Stimulated activated naive CD8-positive, alpha-beta T cell treated with anti-CD3 and anti-CD28 coated beads, Interleukin-15, Interleukin-2, amounts not matched to agents 100 U/mL and 50 U/mL, for 24 hours (primary cell): ENCODE results near the gene MSANTD4.
"Not testable (repeated sequence)": the region's sequence is repeated elsewhere in the genome, so short reads cannot be mapped to it uniquely, and the experiment has no call there.

Experiments used
- ATAC-seq: fragments of 150-1000 bp; cut with Tn5 transposase; one replicate; pipeline ENCODE4 v1.10.0; 2021
- DNase-seq: peaks from one replicate; pipeline ENCODE4 v3.0.0; 2021

MSANTD4 gene

DNA sequence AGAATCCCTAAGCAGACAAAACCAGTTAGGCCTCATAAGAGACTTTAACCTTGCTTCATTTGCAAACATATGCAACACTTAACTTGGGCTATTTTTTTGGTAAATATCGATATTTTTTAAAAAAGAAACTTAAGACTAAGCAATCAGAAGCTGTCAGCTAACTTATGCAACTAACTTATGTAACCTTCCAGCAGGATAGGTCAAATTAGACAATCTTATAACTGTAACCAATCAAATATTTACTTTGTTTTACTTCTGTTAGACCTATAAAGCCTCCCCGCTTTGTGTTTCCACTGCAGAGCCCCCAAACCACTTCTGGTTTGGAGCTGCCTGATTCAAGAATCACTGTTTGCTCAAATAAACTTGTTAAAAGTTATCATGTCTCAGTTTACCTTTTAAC, 8.0 kb downstream of the MSANTD4 start:
- ATAC-seq (no peak), DNase-seq (no peak)

DNA sequence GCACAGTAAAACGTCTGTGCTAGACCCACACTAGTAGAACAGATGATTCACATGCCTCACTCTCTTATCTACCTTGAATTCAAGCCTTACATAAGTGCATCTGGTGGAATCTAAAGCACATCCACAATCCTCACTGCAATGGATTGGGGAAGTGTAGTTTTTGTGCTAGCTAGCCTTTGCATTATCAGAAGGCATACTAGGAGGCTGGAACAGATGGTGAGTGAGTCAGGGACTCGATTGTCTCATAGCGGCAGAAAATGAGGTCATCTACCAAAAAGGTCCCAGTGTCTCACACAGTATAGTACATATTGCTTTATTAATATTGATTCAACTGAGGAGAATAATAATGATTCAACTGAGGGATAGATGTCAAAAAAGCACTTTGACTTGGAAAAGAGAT, 9.3 kb downstream of the MSANTD4 start:
- ATAC-seq, result no peak
- DNase-seq, result no peak

DNA sequence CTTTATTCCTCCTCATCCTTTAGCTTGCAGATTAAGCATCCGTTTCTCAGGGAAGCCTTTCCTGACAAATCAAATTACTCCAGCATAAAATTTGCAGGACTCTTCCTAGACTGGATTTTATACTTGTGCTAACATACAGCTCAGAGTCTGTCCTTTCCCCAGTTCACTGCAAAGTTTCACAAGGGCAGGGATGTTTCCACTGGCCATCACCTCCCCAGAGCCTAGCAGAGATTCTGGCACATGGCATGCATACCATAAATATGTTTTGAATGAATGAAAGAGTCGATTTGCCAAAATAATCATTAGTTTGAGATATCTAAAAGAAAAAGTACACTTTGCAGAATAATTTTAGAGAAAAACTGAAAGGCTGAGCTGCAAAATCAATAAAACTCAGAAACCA, 10.6 kb downstream of the MSANTD4 start:
- ATAC-seq, result no peak

DNA sequence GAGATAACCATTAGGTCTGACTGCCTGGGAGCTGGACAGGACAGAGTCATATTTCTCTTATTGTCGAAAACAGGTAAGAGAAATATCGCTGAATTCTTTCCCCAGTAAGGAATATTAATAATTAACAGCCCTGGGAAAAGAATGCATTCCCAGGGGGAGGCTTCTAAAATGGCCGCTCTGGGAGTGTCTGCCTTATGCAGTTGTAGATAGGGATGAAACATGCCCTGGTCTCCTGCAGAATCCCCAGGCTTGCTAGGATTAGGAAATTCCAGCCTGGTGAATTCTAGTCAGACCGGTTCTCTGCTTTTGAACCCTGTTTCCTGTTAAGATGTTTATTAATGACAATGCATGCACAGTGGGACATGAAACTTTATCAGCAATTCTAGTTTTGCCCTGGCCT, 18.9 kb downstream of the MSANTD4 start:
- not testable (repeated sequence) for ATAC-seq

More for the DNA sequence above, 10.6 kb downstream of the MSANTD4 start:
- no peak for DNase-seq

DNA sequence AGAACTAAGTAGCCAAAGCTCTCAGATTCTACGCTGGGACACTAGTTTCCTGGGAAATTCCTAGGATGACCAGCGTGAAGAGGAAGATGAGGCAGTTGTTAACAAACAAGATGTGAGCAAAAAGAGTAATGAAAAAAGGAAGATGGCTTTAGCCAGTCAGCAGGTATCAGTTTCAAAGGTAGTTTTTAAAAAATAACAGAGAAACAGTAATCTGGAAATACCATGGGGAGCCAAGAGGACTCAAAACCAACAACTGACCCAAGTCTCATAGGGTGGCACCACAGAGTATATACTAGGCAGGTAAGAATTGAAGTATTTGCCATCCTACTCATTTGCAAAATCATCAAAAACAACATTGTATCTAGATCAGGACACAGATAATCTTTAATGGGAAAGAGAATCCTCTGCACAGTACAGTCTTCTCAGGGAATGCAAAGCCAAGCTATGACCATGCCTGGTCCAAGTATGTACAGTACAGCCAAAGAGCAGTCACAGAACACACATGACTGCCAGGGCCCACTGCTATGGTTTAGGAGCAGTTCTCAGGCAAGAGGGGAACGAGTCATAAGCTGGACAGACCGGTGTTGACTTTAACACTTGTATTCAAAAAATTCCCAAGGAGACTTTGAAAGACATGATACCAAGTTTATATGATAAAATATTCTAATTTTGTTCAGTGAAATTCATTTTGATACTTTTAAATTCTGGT, 20.6 kb downstream of the MSANTD4 start:
- no peak for DNase-seq
- ATAC-seq, result no peak

More for the DNA sequence above, 18.9 kb downstream of the MSANTD4 start:
- not testable (repeated sequence) for DNase-seq

DNA sequence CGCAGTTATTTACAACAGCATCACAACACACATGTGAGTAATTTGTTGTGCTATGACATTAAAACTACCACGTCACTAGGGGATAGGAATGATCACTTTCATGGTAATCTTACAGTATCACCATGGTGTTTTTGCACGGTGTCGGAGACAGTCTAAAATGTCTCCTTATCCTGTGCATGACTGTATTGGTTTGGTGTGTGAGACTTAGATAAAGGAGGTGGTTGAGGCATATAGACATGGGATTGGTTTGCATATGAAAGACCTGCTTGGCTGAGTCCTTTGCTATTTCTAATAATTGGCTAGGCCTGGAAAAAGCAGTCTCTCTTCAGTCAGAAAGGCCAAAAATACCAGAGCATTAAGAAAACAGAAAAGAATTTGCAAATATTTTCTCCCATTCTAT, 30.2 kb downstream of the MSANTD4 start:
- no peak for ATAC-seq

DNA sequence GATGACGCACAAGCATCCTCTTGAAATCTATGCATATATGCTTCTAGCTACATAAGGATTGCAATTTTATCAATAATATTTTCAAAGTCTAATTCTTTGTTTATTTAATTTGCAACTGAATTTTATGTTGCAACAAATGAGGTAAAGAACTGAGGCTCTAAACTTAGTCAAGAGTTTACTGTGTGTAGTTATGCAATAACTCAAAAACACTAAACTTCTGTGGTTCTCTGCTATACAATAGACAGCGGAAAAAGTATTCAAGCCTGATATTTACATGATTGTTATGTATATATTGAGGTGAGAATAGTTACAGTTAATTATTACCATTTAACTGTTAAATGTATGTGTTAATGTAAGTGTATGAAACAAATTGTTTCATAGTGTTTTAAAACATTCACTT, 32.9 kb downstream of the MSANTD4 start:
- ATAC-seq, result no peak
- no peak for DNase-seq

More for the DNA sequence above, 30.2 kb downstream of the MSANTD4 start:
- DNase-seq, result no peak

DNA sequence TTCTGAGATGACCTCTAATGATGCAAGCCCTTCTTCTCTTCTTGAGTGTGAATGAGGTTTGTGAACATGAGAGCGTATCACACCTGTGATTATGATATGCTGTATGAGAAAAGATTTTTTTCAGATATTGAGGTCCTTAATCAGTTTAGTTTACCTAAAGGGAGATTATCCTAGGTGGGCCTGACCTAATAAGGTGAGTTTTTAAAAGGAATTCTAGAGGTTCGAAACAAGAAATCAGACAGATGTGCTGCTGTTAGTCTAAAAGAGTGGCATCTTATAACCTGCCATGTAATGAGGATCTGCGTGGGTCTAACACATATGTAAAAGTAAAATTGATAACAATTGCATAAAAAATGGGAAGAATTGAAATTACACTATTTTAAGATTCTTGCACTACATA, 33.8 kb downstream of the MSANTD4 start:
- DNase-seq (no peak), ATAC-seq (no peak)

DNA sequence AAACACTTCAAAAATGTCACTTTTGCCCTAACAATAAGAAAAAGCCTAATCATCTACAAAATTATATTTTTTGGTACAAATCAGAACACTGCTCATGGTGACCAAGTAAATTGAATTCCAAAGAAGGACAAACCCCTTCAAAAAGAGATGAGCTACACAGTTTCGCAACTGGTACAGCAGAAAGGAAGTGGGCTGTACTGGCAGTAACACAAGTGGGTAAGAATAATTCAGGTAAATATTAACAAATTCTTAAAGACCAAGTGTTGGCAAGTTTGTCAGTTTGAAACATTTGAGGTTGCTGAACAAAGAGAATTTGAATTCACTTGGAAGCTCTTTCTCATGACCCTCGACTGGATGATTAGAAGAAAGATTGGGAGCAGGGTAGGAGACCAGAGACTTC, 35.5 kb downstream of the MSANTD4 start:
- no peak for ATAC-seq

DNA sequence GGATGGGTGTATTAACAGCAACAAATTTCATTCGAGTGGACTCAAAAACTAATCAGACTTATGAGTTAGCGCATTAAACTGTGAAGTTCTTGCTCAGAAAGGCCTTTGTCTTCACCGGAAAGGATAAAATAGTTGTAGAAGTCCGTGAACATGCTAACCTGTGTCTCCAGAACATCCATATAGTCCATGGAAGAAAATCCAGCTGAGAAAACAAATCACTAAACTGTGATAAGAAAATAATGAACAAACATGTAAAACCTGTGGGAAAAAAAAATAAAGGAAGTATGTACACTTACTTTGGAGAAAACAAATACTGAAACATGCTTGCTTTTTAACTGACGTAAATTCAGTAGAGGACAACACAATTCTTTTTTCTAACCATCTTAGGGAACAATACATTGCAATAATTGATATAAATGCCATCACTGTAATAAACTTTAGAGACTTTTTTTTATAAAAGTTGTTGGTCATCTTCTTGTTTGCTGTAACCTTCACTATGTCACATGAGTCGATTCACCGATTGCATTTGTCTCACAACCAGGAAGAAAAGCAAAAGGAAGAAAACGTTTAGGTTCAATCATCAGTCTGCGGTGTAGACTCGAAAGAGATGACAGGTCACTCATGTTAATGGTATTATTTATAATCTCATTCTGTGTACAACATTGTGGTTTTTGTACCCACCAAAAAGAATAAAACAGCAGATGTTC, 41.9 kb downstream of the MSANTD4 start:
- no peak for DNase-seq
- no peak for ATAC-seq

More for the DNA sequence above, 35.5 kb downstream of the MSANTD4 start:
- no peak for DNase-seq

DNA sequence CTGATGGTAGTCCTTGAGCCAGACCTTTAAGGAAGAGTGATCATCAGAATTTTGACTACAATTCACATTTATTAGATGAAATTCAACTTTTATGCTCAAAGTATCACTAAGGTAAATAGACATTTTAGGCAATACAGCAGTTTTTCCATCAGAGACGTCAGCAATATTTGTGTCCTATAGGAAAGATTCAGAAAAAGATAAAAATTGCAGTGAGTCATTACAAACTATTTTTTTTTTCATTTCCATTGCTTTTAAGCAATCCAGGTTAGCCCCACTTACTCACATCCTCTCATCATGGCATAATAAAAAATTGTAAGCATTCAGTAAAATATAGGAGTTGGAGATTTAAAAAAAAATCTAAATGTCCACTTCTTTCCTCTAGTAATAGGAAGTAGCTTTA, 46.9 kb downstream of the MSANTD4 start:
- DNase-seq (no peak), ATAC-seq (no peak)

DNA sequence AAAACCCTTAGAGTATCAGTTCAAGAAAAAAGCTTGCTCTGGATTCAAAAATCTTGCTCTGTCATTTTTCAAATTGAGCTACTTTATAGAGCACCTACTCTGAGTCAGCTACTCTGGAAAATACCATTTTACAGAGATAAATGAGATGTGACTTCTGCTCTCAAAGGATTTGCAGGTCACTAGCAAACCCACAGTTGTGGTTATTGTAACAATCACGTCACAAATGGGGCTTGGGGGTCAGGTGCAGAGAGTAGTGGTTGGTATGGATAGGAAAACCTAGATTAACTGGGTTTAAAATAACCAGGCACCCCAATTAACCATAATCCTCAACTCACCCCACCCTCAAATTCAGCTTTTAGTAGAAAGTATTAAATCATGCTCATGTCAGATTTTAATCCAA, 52.3 kb downstream of the MSANTD4 start:
- DNase-seq, result no peak
- no peak for ATAC-seq

DNA sequence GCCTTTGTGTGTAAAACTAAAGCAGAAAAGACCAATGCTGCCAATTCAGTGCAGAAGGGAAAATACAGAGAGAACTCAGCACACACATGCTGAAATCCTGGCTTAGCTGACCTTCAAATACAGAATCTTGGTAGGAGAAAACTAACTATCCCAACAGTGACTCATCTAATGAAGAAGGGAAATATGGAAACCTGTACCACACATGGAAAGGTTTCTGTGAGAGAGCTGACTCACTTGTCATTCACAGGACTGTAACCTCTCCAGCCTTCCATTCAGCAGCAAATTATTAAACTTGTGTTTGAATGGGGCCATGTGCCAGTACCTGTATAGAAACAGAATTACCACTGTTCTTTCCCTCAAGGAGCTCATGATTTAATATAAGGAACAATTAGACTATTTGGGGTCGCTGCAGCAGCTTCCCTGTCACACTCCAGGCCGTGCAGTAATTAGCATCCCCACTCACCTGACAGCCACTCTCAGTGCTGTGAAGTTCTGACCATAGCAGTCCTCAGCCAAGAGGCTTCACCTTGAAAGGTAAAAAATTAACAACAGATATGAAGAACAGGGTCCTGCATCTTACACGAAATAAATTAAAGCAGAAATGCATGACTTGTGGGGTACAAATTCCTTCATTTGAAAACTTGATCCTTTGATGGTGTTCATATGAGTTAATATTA, 53.9 kb downstream of the MSANTD4 start:
- ATAC-seq, result no peak
- no peak for DNase-seq

DNA sequence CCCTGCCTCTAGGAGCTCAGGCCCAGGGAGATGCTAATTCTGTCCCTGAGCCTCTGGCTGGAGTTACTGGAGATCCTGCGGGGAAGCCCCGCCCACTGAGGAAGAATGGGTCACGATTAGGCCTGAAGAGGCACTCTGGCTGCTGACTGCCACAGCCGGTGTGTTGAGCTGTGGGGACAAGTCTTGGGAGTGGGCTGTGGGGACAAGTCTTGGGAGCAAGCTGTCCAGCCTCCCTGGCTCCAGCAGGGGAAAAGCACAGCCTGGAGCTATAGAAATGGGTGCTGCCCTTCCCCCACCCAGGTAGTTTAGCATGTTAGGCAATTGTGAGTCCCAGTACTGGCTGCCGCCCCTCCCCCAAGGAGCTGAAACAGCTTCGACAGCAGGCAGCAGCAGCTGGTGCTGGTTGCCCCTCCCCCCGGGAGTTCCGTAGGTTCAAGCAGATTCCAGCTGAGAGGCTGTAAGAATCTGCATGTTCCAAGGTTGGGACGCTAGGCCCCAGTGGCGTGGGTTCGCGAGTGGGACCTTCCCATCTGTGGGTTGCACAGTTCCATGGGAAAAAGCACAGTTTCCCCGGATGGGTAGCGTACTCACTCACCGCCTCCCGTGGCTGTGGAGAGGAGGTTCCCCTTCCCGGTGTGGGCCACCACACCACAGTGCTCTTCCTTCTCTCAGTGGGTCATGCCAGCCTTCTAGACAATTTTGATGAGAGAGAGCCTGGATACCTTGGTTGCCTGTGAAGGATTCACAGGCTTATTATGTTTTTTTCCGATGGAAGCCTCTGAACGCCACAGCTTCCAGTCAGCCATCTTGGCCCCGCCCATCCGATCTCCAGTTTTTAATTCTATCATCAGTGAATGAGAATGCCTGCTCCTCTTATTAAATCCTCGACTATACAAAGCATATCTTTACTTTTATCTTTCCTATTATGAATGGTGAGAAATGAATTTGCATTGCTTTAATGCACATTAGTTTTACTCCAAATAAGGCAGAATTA, 61.5 kb downstream of the MSANTD4 start:
- DNase-seq, result no peak
- ATAC-seq, result no peak
